ENCODE data around the gene DNAJC18. TPM values are rescaled to one million over a fixed set of nuclear protein-coding genes. Genes with fewer than 3 reads are reported as not detected.
"Not testable (repeated sequence)": the region's sequence is repeated elsewhere in the genome, so short reads cannot be mapped to it uniquely, and the experiment has no call there.

The DNAJC18 gene
- total and polyA plus RNA-seq, 8 donors, result 1.1 to 5.8 (median 1.9) TPM

DNA sequence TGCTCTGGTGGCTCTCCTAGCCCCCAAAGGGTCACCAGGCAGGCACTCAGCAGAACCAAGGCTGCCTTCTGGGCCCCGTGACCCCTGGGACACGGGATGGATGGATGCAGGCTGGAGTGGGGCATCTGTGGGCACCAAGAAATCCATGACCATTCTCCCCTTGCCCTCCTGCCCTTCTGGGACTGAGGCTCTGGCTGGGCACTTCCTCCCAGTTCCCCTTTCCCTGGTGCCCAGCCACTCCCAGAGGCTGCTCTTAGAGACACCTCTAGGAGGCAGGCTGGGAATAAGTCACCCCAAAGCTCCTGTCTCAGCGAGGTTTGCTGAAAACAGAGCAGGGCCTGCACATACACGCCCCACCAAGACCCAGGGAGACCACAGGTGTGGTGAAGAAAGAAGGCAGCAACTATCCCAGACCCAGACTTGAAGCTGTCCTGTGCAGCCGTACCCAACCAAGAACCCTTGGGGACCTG is 42.3 kb upstream of the DNAJC18 start:
- TF ChIP-seq, protein P1, sequence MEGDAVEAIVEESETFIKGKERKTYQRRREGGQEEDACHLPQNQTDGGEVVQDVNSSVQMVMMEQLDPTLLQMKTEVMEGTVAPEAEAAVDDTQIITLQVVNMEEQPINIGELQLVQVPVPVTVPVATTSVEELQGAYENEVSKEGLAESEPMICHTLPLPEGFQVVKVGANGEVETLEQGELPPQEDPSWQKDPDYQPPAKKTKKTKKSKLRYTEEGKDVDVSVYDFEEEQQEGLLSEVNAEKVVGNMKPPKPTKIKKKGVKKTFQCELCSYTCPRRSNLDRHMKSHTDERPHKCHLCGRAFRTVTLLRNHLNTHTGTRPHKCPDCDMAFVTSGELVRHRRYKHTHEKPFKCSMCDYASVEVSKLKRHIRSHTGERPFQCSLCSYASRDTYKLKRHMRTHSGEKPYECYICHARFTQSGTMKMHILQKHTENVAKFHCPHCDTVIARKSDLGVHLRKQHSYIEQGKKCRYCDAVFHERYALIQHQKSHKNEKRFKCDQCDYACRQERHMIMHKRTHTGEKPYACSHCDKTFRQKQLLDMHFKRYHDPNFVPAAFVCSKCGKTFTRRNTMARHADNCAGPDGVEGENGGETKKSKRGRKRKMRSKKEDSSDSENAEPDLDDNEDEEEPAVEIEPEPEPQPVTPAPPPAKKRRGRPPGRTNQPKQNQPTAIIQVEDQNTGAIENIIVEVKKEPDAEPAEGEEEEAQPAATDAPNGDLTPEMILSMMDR (IDR thresholded peaks at IDR 0.05), result no peak
- ATAC-seq (peak in 3 of 4 donors; percentile 41 to 61 (median 56)), DNase-seq (no peak), FAIRE-seq (no peak)
- H3K36me3 ChIP-seq, result no peaks in the 10 kb centered on the region
- H3K27ac ChIP-seq, result peak overlapping the region in 3 of 4 donors; percentile 69 to 89 (median 73)
- H3K4me1 ChIP-seq, result no peaks in the 10 kb centered on the region
- 77 to 85% methylated on average over 5 of the region's 5 CpGs for WGBS, 2 donors
- no peaks in the 10 kb centered on the region for H3K9me3 ChIP-seq
- no peaks in the 10 kb centered on the region for H3K27me3 ChIP-seq
- H3K4me3 ChIP-seq, result peak overlapping the region in 2 of 4 donors; percentile 16 to 43
- intact Hi-C loops (cut with DNase I), result no loop called here

DNA sequence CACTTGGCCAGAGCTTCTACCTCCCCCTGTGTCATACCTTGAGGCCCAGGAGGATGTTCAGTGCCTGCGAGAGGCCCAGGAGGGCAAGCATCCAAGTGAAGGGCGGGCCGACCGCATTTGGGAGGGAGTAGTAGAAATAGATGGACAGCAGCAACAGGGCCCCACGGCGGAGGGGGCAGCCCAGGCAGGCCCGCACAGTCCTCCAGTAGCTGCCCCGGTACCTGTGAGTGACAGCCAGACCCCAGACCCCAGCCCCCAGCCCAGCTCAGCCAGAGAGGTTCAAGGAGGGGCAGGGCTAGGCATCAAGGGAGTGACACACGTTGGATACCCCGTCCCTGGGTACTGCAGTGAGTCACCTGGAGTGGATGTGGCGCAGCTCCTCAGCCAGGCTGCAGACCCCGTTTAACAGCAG is 41.8 kb upstream of the DNAJC18 start:
- H3K4me1 ChIP-seq, result no peaks in the 10 kb centered on the region
- H3K27ac ChIP-seq, result peak overlapping the region in 2 of 4 donors; percentile 73 to 89
- TF ChIP-seq, protein P1 (IDR thresholded peaks at IDR 0.05), result no peak
- H3K4me3 ChIP-seq, result peak overlapping the region in 1 of 4 donors; percentile 43
- no peaks in the 10 kb centered on the region for H3K27me3 ChIP-seq
- WGBS, 2 donors, result 75 to 77% methylated on average over 12 of the region's 12 CpGs
- no peaks in the 10 kb centered on the region for H3K36me3 ChIP-seq
- FAIRE-seq (no peak), DNase-seq (no peak), ATAC-seq (peak in 2 of 4 donors; percentile 4)
- intact Hi-C loops (cut with DNase I), result no loop called here
- H3K9me3 ChIP-seq, result no peaks in the 10 kb centered on the region

DNA sequence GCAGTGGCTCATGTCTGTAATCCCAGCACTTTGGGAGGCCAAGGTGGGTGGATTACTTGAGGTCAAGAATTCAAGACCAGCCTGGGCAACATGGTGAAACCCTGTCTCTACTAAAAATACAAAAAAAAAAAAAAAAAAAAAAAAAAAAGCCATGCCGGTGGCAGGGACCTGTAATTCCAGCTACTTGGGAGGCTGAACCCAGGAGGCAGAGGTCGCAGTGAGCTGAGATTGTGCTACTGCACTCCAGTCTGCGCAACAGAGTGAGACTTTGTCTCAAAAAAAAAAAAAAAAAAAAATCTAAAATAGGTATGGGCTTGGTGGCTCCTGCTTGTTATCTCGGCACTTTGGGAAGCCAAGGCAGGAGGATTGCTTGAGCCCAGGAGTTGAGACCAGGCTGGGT is 40.4 kb upstream of the DNAJC18 start:
- intact Hi-C loops (cut with DNase I); H3K4me3 ChIP-seq; H3K9me3 ChIP-seq; H3K27ac ChIP-seq; FAIRE-seq; ATAC-seq; H3K27me3 ChIP-seq; H3K36me3 ChIP-seq; H3K4me1 ChIP-seq: not testable (repeated sequence)
- WGBS, 2 donors, result 94 to 98% methylated on average over 4 of the region's 4 CpGs
- DNase-seq, result peak in 1 of 6 donors; percentile 7

DNA sequence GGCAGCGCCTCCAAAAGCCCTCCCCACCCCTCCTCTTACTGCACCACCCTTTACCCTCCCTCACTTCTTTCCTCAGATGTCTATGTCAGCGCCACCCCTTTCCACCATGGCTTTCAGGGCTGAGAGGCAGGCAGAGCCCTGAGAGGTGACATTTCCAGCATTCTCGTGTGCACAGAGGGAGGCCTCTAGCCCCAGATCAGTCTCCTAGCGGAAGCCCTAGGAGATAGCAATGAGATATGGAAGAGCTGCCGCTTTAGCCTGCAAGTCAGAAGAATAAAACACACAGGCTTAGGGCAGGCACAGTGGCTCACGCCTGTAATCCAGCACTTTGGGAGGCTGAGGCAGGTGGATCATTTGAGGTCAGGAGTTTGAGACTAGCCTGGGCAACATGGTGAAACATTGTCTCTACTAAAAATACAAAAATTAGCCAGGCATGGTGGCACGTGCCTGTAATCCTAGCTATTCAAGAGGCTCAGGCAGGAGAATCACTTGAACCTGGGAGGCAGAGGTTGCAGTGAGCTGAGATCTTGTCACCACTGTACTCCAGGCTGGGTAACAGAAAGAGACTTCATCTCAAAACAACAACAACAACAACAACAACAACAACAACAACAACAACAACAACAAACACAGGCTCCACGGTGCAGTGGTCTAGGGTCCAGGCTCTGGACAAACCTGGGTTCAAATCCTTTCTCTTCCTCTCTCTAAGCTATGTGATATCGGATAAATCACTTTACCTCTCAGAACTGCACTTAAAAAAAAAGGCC is 39.5 kb upstream of the DNAJC18 start:
- ATAC-seq; FAIRE-seq; H3K4me3 ChIP-seq; H3K27ac ChIP-seq; H3K4me1 ChIP-seq; H3K27me3 ChIP-seq; DNase-seq; H3K9me3 ChIP-seq; intact Hi-C loops (cut with DNase I); H3K36me3 ChIP-seq: not testable (repeated sequence)
- 77 to 79% methylated on average over 9 of the region's 9 CpGs for WGBS, 2 donors

DNA sequence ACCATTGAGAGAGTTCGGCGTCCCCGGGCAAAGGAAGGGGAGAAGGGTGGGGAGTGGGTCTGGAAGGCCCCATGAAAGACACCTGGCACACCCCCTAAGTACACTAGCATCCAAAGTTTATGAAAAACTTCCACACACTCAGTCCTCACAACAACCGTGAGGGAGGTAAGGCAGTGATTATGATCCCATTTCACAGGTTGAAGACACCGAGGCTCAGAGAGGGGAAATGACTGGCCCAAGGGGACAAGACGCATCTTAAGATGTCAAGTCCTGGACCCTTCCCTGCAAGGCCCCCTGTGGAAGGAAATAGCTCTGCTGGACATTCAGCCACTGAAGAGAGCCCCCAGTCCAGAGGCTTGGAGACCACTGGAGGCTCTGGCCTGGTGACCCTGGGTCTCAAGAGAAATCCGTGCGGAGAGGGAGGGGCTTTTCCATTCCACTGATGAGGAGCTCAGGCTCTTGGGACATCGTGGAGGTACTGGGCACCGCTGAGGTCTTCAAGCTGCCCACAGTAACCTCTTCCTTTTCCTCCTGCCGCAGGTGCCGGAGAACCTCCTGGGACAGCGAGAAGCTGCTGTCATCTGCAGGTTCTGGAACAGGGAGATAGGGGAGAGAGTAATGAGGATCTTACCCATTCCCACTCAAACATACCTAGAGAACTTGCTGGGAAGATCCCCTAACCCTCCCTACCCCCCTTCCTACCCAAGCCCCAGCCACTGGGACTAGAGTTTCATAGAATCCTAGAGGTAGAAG is 36.7 kb upstream of the DNAJC18 start:
- no peaks in the 10 kb centered on the region for H3K4me1 ChIP-seq
- TF ChIP-seq, protein P1 (IDR thresholded peaks at IDR 0.05), result no peak
- H3K27ac ChIP-seq, result no peak overlapping the region
- H3K9me3 ChIP-seq, result no peaks in the 10 kb centered on the region
- no peak for FAIRE-seq
- no peak overlapping the region for H3K4me3 ChIP-seq
- WGBS, 2 donors, result 80 to 88% methylated on average over 13 of the region's 13 CpGs
- H3K27me3 ChIP-seq, result no peaks in the 10 kb centered on the region
- ATAC-seq, result no peak
- H3K36me3 ChIP-seq, result no peaks in the 10 kb centered on the region
- DNase-seq, result no peak
- intact Hi-C loops (cut with DNase I), result no loop called here
